HepG2 (cell line): ENCODE data around the gene ABHD3. TPM values are rescaled to one million over a fixed set of nuclear protein-coding genes. Genes with fewer than 3 reads are reported as not detected.

Experiments used
- ATAC-seq: fragments of 200-7000 bp; cut with Tn5 transposase; 3 replicates; pipeline ENCODE4 v1.9.1; 2020; ENCODE audit warnings: mild to moderate bottlenecking, moderate library complexity
- BruUV-seq: library from RNA; stranded (reverse); fragments of 400-500 nt; replicated peaks from 2 replicates; lab custom pipeline; 2021; lab: Mats Ljungman, UMichigan
- CTCF ChIA-PET: fragments of 300-600 bp; formaldehyde crosslinking; extraction: SDS; loops from one replicate; lab custom pipeline; 2021; ENCODE audit warnings: low total read pairs, inconsistent platforms, low intra/inter-chr PET ratio; lab: Yijun Ruan, JAX
- POLR2A ChIA-PET: fragments of 350-600 bp; sonication (Branson Sonifier 250); formaldehyde crosslinking; loops from one replicate; lab custom pipeline; 2020; ENCODE audit warnings: antibody characterized with exemption, inconsistent platforms; lab: Yijun Ruan, JAX
- DNase-seq: peaks from one replicate; pipeline ENCODE4 v3.0.0-alpha.2; 2015; ENCODE audit warnings: low spot score
- FAIRE-seq: peaks from 3 replicates; lab custom pipeline; 2011; peaks lifted over from hg19 to GRCh38; lab: Jason Lieb, UNC
- H2AFZ ChIP-seq: one replicate; pipeline ENCODE4 v1.6.1; 2011; ENCODE audit warnings: low read length, inconsistent platforms
- H3K27ac ChIP-seq: fragments of 300-600 bp; 3 replicates; pipeline ENCODE4 v1.8.0; 2011; ENCODE audit warnings: mixed run types, mild to moderate bottlenecking, mixed read lengths, low read length, inconsistent platforms; ENCODE audit not compliant: insufficient read depth; ENCODE audit errors: extremely low read length
- H3K27me3 ChIP-seq, 2 experiments: fragments of 200-600 bp in 1 of 2; 2 replicates in 1 of 2; 3 replicates in 1 of 2; pipeline versions ENCODE4 v1.6.0 to v1.8.0; 2011; ENCODE audit warnings: low read length in 2 of 2, mild to moderate bottlenecking in 2 of 2, moderate library complexity in 2 of 2, inconsistent platforms in 1 of 2; ENCODE audit not compliant: insufficient read depth in 2 of 2, control insufficient read depth in 1 of 2
- H3K36me3 ChIP-seq, 2 experiments: fragments of 200-600 bp in 1 of 2; replicated peaks in 1 of 2; 2 replicates in 1 of 2; 3 replicates in 1 of 2; pipeline versions ENCODE4 v1.5.1 to v1.8.0; 2011; ENCODE audit warnings: low read length in 2 of 2, inconsistent platforms in 1 of 2; ENCODE audit not compliant: insufficient read depth in 2 of 2, control insufficient read depth in 1 of 2
- H3K4me1 ChIP-seq: 2 replicates; pipeline ENCODE4 v1.5.1; 2012; ENCODE audit warnings: low read length, inconsistent platforms; ENCODE audit not compliant: insufficient read depth
- H3K4me2 ChIP-seq: 2 replicates; pipeline ENCODE4 v1.6.0; 2011; ENCODE audit warnings: low read depth, low read length, inconsistent platforms
- H3K4me3 ChIP-seq, 3 experiments: fragments of 200-600 bp in 1 of 3; sonication (generic), shearing (Covaris generic) in 1 of 3; replicated peaks in 1 of 3; 2 replicates each; pipeline ENCODE4 v1.5.1; 2011 to 2016; ENCODE audit warnings: low read length in 3 of 3, inconsistent platforms in 2 of 3, low read depth in 2 of 3, mild to moderate bottlenecking in 2 of 3, control low read depth in 1 of 3, mixed read lengths in 1 of 3; ENCODE audit not compliant: insufficient read depth in 1 of 3
- H3K79me2 ChIP-seq: one replicate; pipeline ENCODE4 v1.6.1; 2011; ENCODE audit warnings: low read length, inconsistent platforms; ENCODE audit not compliant: insufficient read depth
- H3K9ac ChIP-seq: 2 replicates; pipeline ENCODE4 v1.6.0; 2011; ENCODE audit warnings: mild to moderate bottlenecking, low read depth, low read length, inconsistent platforms; ENCODE audit not compliant: insufficient read depth
- H3K9me3 ChIP-seq: 2 replicates; pipeline ENCODE4 v1.5.1; 2012; ENCODE audit warnings: mild to moderate bottlenecking, low read length
- H4K20me1 ChIP-seq: 2 replicates; pipeline ENCODE4 v1.6.0; 2011; ENCODE audit warnings: inconsistent platforms, mild to moderate bottlenecking, low read length, moderate library complexity; ENCODE audit not compliant: insufficient read depth
- BHLHE40 ChIP-seq: IDR thresholded peaks from 2 replicates; pipeline ENCODE4 v1.6.1; 2011; ENCODE audit warnings: low read length, improper control_type of control experiment
- CCAR2 ChIP-seq: fragments of 200-400 bp; formaldehyde crosslinking; optimal IDR thresholded peaks from 2 replicates; pipeline ENCODE3; 2018; ENCODE audit warnings: low read depth, mild to moderate bottlenecking, low read length, moderate library complexity
- CEBPB ChIP-seq: IDR thresholded peaks from 2 replicates; pipeline ENCODE4 v1.6.1; 2011; ENCODE audit warnings: low read depth, low read length, improper control_type of control experiment, borderline replicate concordance
- DNMT3B ChIP-seq: conservative IDR thresholded peaks from 2 replicates; pipeline ENCODE4 v1.6.1; 2016; ENCODE audit warnings: missing biosample characterization, control low read depth
- HNF4A ChIP-seq: sonication (generic); formaldehyde crosslinking; IDR thresholded peaks from 2 replicates; pipeline ENCODE4 v1.4.0; 2020; ENCODE audit warnings: missing genetic modification reagents
- HNF4G ChIP-seq, 2 experiments: sonication (generic) in 1 of 2; formaldehyde crosslinking in 1 of 2; IDR thresholded peaks; 2 replicates each; pipeline versions ENCODE4 v1.4.0 to v1.6.1; 2011 to 2020; ENCODE audit warnings: borderline replicate concordance in 2 of 2, low read depth in 2 of 2, mild to moderate bottlenecking in 2 of 2, low read length in 1 of 2, missing genetic modification reagents in 1 of 2, moderate library complexity in 1 of 2
- HNRNPLL ChIP-seq: fragments of 200-400 bp; formaldehyde crosslinking; IDR thresholded peaks from 2 replicates; pipeline ENCODE4 v1.6.1; 2017; ENCODE audit warnings: mild to moderate bottlenecking, low read depth, low read length; ENCODE audit not compliant: poor library complexity, severe bottlenecking
- JUND ChIP-seq: sonication (generic); formaldehyde crosslinking; IDR thresholded peaks from 2 replicates; pipeline ENCODE4 v1.8.0; 2022; ENCODE audit warnings: mild to moderate bottlenecking, missing genetic modification reagents
- NR2F6 ChIP-seq, 2 experiments: IDR thresholded peaks; 2 replicates each; pipeline ENCODE4 v1.6.1; 2016; ENCODE audit warnings: antibody characterized with exemption in 1 of 2, mild to moderate bottlenecking in 1 of 2
- RBFOX2 ChIP-seq: fragments of 200-400 bp; formaldehyde crosslinking; IDR thresholded peaks from 2 replicates; pipeline ENCODE4 v1.6.1; 2017; ENCODE audit warnings: low read depth, mild to moderate bottlenecking, low read length
- RXRA ChIP-seq: sonication (generic); formaldehyde crosslinking; IDR thresholded peaks from 2 replicates; pipeline ENCODE4 v1.5.1; 2020; ENCODE audit warnings: missing genetic modification reagents
- SIX4 ChIP-seq: sonication (generic); formaldehyde crosslinking; IDR thresholded peaks from 2 replicates; pipeline ENCODE4 v1.4.0; 2020; ENCODE audit warnings: missing genetic modification reagents
- SP4 ChIP-seq: sonication (generic); formaldehyde crosslinking; IDR thresholded peaks from 2 replicates; pipeline ENCODE4 v1.8.1; 2023; ENCODE audit warnings: mild to moderate bottlenecking, missing genetic modification reagents
- TOPORS ChIP-seq: sonication (generic); formaldehyde crosslinking; IDR thresholded peaks from 2 replicates; pipeline ENCODE4 v1.8.0; 2023; ENCODE audit warnings: mild to moderate bottlenecking, missing genetic modification reagents
- ZNF292 ChIP-seq: sonication (generic); formaldehyde crosslinking; IDR thresholded peaks from 2 replicates; pipeline ENCODE4 v1.8.1; 2022; ENCODE audit warnings: mild to moderate bottlenecking, low read depth, missing genetic modification reagents, borderline replicate concordance
- ZNF703 ChIP-seq: sonication (generic); formaldehyde crosslinking; IDR thresholded peaks from 2 replicates; pipeline ENCODE4 v1.5.1; 2020; ENCODE audit warnings: missing genetic modification reagents, mild to moderate bottlenecking, moderate library complexity, borderline replicate concordance
- ZNF816 ChIP-seq: sonication (generic); formaldehyde crosslinking; IDR thresholded peaks from 2 replicates; pipeline ENCODE4 v1.8.0; 2022; ENCODE audit warnings: missing genetic modification reagents, mild to moderate bottlenecking, borderline replicate concordance
- ZNF850 ChIP-seq: sonication (generic); formaldehyde crosslinking; conservative IDR thresholded peaks from 2 replicates; pipeline ENCODE4 v1.9.0; 2021; ENCODE audit warnings: mild to moderate bottlenecking, missing genetic modification reagents
- WGBS: methylation state at CpG from one replicate; pipeline ENCODE4 v1.1.6; 2017; ENCODE audit warnings: low lambda C conversion rate; 5-methylcytosine and 5-hydroxymethylcytosine counted together
- in situ Hi-C: cut with HindIII; loops from 2 replicates; pipeline ENCODE4 v1.10.0; 2017; ENCODE audit warnings: low pct_unique_long_range_greater_than_20kb; ENCODE audit not compliant: extremely low pct_ligation_motif_present
- intact Hi-C: fragments of 100-400 bp; cut with micrococcal nuclease; formaldehyde crosslinking; loops from one replicate; pipeline ENCODE4 v1.10.0; 2022; ENCODE audit not compliant: unreplicated experiment
- polyA plus RNA-seq, 8 experiments: library from polyadenylated mRNA; depleted of rRNA in 3 of 8; stranded (reverse) in 7 of 8; unstranded in 1 of 8; fragments of >200 nt; fragmentation: Illumina TruSeq in 4 of 8; extraction: Trizol in 4 of 8; gene quantifications; 2 replicates each; pipeline versions ENCODE4 v1.2.1 to v1.2.3, GENCODE V29; 2011 to 2016; ENCODE audit warnings: low read depth in 4 of 8, missing spikeins in 1 of 8, mixed read lengths in 1 of 8; ENCODE audit not compliant: insufficient read depth in 1 of 8
- total RNA-seq, 5 experiments: library from RNA; depleted of rRNA; stranded (reverse); fragments of >200 nt; fragmentation: Illumina TruSeq; extraction: Trizol; gene quantifications; 2 replicates each; pipeline ENCODE4 v1.2.3, GENCODE V29; 2016; ENCODE audit warnings: low read depth in 1 of 5
- TF ChIP-seq, protein P1 (sequence below): sonication (generic); formaldehyde crosslinking; IDR thresholded peaks from 2 replicates; pipeline ENCODE4 v1.8.1; 2023; ENCODE audit warnings: mild to moderate bottlenecking, missing genetic modification reagents
- TF ChIP-seq, protein P2 (sequence below): sonication (generic); formaldehyde crosslinking; IDR thresholded peaks from 2 replicates; pipeline ENCODE4 v1.4.0; 2020; ENCODE audit warnings: missing genetic modification reagents, borderline replicate concordance
- TF ChIP-seq, protein P3 (sequence below): sonication (generic); formaldehyde crosslinking; IDR thresholded peaks from 2 replicates; pipeline ENCODE4 v1.5.0; 2020; ENCODE audit warnings: missing genetic modification reagents
- TF ChIP-seq, protein P4 (sequence below): IDR thresholded peaks from 2 replicates; pipeline ENCODE4 v1.6.1; 2012; ENCODE audit warnings: inconsistent platforms

The ABHD3 gene
- total and polyA plus RNA-seq, 2 of the 13 experiments (the other 11 are each of a cell fraction or from before 2014, with no cell fraction given), result 32.1 to 40.2 TPM

DNA sequence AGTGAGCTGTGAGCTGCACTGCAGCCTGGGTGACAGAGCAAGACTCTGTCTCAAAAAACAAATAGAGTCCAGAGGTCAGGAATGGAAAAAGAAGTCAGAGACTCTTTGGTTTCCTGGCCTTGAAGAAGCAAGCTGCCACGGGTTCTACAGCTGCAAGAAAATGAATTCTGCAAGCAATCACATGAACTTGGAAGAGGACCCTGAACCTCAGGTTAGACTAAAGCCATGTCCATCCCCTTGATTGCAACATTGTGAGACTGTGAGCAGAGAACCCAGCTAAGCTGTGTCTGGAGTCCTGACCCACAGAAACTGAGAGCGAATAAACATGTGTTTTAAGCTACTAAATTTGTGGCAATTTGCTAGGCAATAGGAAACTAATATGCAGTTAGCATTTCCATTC lies 23.1 kb upstream of the ABHD3 start:
- Histone ChIP-seq H3K79me2 (no peaks in the 10 kb centered on the region), H3K36me3 (no peaks in the 10 kb centered on the region), H3K27ac (no peak overlapping the region), H3K4me2 (peak overlapping the region; percentile 38), H3K4me3 (no peak overlapping the region), H4K20me1 (no peaks in the 10 kb centered on the region), H3K9me3 (no peaks in the 10 kb centered on the region), H3K27me3 (no peaks in the 10 kb centered on the region), H3K9ac (no peak overlapping the region), H3K4me1 (peaks cover 20% of the 10 kb centered on the region), H2AFZ (no peak overlapping the region)
- ChIA-PET CTCF (no interaction called here), POLR2A (interaction anchor here (0.7 to 1.5 kb wide), 3 partner anchors 13 to 27 kb away, joined by 4 to 9 read pairs (median 6); partner anchors contain the start of genes ABHD3 and MIB1)
- ATAC-seq, result peak; percentile 95
- FAIRE-seq, result peak; percentile 88
- BruUV-seq, result no TSS peak
- in situ Hi-C loops (no loop called here), intact Hi-C loops (no loop called here)
- 29% methylated on average over 2 of the region's 2 CpGs for WGBS
- DNase-seq, result peak; percentile 48
- TF ChIP-seq ZNF850, result no peak
- no peak for TF ChIP-seq ZNF703 (CRISPR knock-in tag)
- 0 out of 2 replicates have a peak, but pooled peaks have one; percentile 31 for TF ChIP-seq SP4
- TF ChIP-seq, protein P1, sequence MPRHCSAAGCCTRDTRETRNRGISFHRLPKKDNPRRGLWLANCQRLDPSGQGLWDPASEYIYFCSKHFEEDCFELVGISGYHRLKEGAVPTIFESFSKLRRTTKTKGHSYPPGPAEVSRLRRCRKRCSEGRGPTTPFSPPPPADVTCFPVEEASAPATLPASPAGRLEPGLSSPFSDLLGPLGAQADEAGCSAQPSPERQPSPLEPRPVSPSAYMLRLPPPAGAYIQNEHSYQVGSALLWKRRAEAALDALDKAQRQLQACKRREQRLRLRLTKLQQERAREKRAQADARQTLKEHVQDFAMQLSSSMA (CRISPR knock-in tag), result no peak
- TF ChIP-seq, protein P2, sequence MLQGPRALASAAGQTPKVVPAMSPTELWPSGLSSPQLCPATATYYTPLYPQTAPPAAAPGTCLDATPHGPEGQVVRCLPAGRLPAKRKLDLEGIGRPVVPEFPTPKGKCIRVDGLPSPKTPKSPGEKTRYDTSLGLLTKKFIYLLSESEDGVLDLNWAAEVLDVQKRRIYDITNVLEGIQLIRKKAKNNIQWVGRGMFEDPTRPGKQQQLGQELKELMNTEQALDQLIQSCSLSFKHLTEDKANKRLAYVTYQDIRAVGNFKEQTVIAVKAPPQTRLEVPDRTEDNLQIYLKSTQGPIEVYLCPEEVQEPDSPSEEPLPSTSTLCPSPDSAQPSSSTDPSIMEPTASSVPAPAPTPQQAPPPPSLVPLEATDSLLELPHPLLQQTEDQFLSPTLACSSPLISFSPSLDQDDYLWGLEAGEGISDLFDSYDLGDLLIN (CRISPR knock-in tag), result no peak
- 0 out of 2 replicates have a peak, but pooled peaks have one; percentile 38 for TF ChIP-seq ZNF292 (CRISPR knock-in tag)
- TF ChIP-seq RBFOX2, result no peak
- TF ChIP-seq DNMT3B (CRISPR knock-in tag), result no peak
- TF ChIP-seq TOPORS (CRISPR knock-in tag), result no peak
- TF ChIP-seq RXRA (CRISPR knock-in tag), result no peak
- no peak for TF ChIP-seq NR2F6 (IDR thresholded peaks at IDR 0.05)
- peak; percentile 11; the same call in 1 of the 2 replicates for TF ChIP-seq NR2F6 (CRISPR knock-in tag; IDR thresholded peaks at IDR 0.05)
- TF ChIP-seq, protein P3, sequence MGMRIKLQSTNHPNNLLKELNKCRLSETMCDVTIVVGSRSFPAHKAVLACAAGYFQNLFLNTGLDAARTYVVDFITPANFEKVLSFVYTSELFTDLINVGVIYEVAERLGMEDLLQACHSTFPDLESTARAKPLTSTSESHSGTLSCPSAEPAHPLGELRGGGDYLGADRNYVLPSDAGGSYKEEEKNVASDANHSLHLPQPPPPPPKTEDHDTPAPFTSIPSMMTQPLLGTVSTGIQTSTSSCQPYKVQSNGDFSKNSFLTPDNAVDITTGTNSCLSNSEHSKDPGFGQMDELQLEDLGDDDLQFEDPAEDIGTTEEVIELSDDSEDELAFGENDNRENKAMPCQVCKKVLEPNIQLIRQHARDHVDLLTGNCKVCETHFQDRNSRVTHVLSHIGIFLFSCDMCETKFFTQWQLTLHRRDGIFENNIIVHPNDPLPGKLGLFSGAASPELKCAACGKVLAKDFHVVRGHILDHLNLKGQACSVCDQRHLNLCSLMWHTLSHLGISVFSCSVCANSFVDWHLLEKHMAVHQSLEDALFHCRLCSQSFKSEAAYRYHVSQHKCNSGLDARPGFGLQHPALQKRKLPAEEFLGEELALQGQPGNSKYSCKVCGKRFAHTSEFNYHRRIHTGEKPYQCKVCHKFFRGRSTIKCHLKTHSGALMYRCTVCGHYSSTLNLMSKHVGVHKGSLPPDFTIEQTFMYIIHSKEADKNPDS (CRISPR knock-in tag), result no peak
- TF ChIP-seq, protein P4, sequence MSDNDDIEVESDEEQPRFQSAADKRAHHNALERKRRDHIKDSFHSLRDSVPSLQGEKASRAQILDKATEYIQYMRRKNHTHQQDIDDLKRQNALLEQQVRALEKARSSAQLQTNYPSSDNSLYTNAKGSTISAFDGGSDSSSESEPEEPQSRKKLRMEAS, result no peak
- TF ChIP-seq HNF4G (IDR thresholded peaks at IDR 0.05; ENCODE audit: borderline replicate concordance, low read depth, low read length), result peak; percentile 69
- no peak for TF ChIP-seq HNF4G (CRISPR knock-in tag; IDR thresholded peaks at IDR 0.05; ENCODE audit: borderline replicate concordance, low read depth)
- TF ChIP-seq BHLHE40, result no peak
- TF ChIP-seq JUND (CRISPR knock-in tag), result no peak
- TF ChIP-seq CEBPB, result peak; percentile 92
- TF ChIP-seq HNF4A (CRISPR knock-in tag), result peak; percentile 80
- no peak for TF ChIP-seq CCAR2
- TF ChIP-seq SIX4 (CRISPR knock-in tag), result no peak
- TF ChIP-seq ZNF816 (CRISPR knock-in tag), result no peak
- TF ChIP-seq HNRNPLL, result no peak
